ENCODE results near the gene MGLL.

The MGLL gene

DNA sequence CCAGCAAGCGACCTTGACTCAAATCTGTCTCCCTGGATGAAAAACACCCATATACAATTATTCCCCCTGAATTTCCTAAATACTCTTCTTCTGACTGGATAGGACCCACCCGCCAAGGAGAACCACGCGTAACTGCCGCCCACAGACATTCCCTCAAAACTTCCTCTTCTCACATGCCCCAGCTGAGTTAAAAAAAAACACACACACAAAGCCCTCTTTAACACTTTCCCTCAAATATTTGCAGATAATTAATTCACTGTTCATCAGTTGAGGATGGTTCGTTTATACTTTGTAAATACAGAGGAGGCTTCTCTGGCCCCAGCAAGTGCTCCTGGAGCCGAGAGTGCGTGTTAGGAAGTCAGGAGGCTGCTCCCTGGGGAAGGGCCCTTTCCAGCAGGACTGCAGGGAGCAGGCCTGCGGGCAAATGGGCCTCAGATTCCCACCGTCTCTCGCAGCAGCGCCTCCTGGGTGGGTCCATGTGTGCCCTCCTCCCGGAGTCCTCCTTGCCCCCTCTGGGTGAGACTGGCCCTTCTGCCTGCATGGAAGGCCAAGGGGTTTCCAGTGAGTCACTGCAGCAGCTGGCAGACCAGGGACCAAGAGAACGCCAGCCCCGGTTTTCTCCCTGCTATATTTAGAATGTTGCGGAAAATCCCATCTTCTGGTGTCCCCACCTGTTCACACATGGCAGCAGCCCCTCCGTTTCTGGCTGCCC lies 46.8 kb downstream of the MGLL start:
- no peak for DNase-seq (ENCODE audit: extremely low read depth in 1 of 2, low read depth in 1 of 2)

GRCh38 chr3:127774647-127775046 lies 47.7 kb downstream of the MGLL start:
- DNase-seq (ENCODE audit: extremely low read depth in 1 of 2, low read depth in 1 of 2), result no peak

- DNase-seq (ENCODE audit: extremely low read depth in 1 of 2, low read depth in 1 of 2), result no peak
These were observed 48.4 kb downstream of the MGLL start for GRCh38 chr3:127773752-127774395.

DNA sequence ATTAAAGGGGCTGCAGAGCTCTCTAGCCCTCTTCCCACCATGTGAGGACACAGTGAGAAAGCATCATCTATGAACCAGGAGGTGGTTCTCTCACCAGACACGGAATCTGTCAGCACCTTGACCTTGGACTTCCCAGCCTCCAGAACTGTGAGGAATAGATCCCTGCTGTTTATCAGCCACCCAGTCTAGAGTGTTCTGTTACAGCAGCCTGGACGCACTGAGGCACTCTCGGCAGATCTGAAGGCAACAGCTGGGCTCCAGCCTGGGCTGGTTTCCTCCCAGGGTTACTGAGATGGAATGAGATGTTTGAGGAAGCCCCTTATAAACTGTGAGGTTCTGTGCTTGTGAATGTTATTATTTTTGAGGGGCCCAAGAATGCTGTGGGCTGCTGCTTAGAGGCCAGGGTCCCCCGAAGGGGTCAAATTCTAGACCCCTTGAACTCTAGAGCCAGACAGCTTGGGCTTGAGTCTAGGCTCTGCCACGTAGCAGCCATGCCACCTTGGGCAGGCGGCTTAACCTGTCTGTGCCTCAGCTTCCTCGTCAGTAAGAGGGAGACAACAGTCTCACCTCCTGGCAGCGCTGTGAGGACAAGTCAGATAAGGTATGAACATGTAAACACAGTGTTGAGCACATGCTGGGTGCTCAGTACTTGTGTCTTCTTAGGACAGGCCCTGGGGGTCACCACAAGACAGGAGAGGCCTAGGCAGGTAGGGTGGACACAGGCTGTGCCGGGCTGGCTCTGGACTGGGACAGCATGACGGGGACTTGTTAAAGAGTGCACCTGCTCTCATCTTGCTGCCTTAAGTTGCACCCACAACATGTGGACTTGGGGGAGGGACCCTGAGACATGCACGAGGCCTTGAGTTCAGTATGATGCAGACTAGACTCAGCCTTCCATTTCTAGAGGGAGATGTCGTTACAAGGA lies 49.2 kb downstream of the MGLL start:
- DNase-seq (ENCODE audit: extremely low read depth in 1 of 2, low read depth in 1 of 2), result no peak

DNA sequence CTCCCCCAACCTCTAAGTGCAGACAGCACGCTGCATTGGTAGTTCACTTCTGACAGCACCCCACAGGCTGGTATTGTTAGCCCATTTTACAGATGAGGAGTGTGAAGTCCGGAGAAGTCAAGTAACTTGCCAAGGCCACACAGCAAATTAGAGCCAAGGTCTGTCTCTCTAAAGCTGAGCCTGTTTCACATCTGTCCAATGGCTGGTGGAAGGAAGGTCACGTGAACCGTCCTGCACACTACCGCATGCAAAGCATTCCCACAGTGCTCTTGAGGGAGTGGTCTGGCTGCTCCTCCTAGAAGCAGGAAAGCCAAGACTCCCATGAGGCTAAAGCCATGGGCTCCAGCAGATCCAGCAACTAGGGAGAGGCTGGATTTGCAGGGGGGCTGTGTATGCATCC lies 50.0 kb downstream of the MGLL start:
- DNase-seq (ENCODE audit: extremely low read depth in 1 of 2, low read depth in 1 of 2), result no peak

- no peak for DNase-seq (ENCODE audit: extremely low read depth in 1 of 2, low read depth in 1 of 2)
These were observed 50.6 kb downstream of the MGLL start for GRCh38 chr3:127771746-127772145.

DNA sequence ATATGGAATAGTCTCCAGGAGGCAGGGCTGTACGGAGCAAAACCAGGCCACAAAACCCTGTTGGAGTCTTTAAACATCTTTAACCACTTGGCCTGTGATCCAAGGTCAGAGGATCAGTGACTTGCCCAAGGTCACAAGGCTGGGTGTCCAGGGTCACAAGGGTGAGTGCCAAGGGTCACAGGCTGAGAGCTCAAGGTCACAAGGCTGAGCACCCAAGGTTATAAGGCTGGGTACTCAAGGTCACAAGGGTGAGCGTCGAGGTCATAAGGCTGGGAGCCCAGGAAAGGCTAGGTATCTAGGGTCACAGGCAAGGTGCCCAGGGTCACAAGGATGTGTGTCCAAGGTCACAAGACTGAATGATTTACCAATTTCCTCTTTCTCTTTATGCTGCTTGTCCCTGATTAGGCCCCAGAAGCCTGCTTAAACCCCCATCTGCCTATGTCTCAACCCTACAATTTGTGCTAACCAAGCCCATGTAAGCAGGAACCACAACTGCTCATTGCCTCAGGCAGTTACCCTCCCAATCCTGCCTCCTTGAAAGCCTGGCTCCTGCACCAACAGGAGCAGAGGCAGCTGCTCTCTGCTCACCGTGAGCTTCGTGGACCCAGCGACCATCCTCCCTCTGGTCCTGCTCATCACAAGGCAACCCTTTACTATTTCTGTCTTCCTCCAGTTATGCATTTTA lies 51.5 kb downstream of the MGLL start:
- no peak for DNase-seq (ENCODE audit: extremely low read depth in 1 of 2, low read depth in 1 of 2)

GRCh38 chr3:127769284-127770081 lies 52.8 kb downstream of the MGLL start:
- no peak for DNase-seq (ENCODE audit: extremely low read depth in 1 of 2, low read depth in 1 of 2)

DNA sequence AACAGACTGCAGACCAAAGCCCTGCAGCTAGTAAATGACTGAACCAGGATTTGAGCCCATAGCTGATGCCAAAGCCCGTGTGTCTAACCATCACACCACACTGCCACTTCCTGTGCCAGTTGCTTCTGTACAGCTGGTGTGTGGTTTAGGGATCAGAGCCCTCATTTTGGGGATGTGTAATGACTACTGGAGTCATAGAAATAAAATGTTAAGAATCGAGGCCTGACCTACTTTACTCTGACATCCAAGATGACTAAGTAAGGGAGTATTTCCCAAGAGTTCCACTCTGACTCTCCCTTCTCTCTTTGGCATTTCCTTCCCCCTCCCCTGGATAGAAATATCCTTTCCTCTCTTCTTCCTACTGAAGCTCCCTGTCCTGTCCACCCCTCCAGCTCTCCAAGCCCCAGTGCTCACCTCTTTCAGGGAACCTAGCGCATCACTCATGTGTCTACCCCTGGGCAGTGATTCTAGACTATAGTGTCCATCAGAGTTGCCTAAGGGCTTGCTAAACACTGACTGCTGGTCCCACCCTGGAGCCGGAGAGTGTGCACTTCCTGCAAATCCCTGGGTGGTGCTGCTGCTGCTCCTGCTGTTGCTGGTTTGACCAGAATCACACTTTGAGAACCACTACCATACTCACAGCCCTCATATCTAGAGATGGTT lies 53.8 kb downstream of the MGLL start:
- DNase-seq (ENCODE audit: extremely low read depth in 1 of 2, low read depth in 1 of 2), result no peak

- DNase-seq (ENCODE audit: extremely low read depth in 1 of 2, low read depth in 1 of 2), result no peak
These were observed 55.2 kb downstream of the MGLL start for GRCh38 chr3:127767126-127767525.

DNA sequence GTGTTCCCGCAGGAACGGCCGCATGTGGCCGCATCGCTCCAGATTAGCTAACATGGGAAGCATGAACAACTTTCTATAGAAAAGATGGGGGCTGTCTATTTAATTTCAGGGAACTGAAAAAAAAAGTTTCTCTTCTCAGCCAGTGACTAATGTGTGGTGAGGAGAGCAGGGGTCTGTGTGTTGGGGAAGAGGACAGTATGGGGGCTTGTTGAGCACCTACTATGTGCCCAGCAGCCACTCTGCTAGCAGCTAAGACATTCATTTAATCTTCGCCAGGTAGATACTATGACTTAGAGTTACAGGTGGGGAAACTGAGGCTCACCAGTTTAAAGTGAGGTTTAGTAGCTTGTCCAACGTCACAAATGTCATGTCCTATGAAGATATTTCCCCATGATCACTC lies 56.6 kb downstream of the MGLL start:
- DNase-seq (ENCODE audit: extremely low read depth in 1 of 2, low read depth in 1 of 2), result no peak

GRCh38 chr3:127764841-127765362 lies 57.4 kb downstream of the MGLL start:
- DNase-seq (ENCODE audit: extremely low read depth in 1 of 2, low read depth in 1 of 2), result no peak

DNA sequence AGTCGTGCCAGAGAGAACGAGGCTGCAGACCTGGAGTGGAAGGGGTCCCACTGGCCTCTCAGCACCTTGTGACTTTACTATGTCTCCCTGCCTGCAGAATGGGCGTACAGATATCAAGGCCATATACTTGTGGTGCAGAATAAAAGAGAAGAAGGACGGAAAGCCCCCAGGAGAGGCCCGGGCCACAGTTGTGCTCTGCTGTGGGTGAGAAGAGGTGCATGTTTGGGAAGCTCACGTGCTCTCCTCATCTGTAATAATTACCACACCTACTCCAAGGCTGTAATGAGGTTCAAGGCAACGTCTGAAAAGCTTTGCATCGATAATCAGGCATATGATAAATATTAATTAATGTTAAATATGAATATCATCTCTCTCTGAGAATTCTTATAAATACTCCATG lies 58.0 kb downstream of the MGLL start:
- DNase-seq (ENCODE audit: extremely low read depth in 1 of 2, low read depth in 1 of 2), result no peak

DNA sequence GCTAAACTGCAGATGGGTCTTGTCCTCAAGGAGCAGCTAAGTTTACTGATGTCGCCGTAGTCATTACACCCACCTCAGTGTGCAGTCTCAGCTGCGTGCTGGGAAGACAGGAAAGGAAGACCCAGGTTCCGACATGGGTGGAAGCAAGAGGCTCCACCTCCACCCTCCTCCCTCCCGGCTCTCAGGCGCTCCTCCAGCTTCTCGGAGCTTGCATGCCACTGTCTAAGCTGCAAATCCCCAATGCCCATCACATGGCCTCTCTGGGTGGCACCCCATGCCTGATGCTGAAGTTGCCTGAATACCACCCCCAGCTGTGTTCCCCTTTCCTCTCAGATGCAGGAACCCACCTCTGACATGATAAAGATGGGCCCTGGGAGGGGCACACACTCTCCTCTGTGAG lies 58.5 kb downstream of the MGLL start:
- DNase-seq (ENCODE audit: extremely low read depth in 1 of 2, low read depth in 1 of 2), result no peak

DNA sequence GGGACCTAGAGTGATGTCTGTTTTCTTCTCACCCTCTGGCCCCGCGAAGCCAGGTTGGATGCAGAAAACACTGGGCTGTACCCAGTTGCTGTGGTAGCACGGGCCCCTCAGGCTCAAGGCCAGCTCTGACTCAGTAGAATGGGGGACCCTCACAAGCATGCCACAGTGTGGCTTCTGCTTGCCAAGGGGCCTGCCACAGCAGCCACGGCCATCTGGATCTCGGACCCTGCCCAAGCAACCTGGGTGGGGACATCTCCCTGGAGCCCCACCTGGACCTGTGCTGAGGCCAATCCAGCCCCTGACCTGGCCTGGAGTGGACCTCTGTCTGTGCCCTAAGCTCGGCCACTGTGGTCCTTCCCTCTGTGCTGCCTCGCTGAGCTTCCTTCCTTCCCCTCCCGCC lies 59.0 kb downstream of the MGLL start:
- no peak for DNase-seq (ENCODE audit: extremely low read depth in 1 of 2, low read depth in 1 of 2)

DNA sequence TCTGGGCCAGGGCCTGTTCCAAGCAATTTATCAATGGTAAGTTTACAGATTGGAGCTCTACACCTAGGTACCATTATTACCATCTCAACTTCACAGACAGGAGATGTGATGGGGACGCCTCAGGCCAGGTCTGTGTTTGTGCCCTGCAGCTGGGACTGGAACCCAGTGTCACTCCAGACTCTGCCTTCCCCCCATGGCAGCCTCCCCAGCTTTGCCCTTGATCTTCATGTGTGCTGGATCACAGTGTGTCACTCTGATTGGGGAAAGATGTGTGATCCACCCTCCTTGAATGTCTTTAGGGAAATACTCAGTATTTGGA lies 59.6 kb downstream of the MGLL start:
- DNase-seq (ENCODE audit: extremely low read depth in 1 of 2, low read depth in 1 of 2), result no peak

GRCh38 chr3:127762077-127762786 lies 60.1 kb downstream of the MGLL start:
- no peak for DNase-seq (ENCODE audit: extremely low read depth in 1 of 2, low read depth in 1 of 2)

- no peak for DNase-seq (ENCODE audit: extremely low read depth in 1 of 2, low read depth in 1 of 2)
These were observed 60.9 kb downstream of the MGLL start for GRCh38 chr3:127761441-127761801.

DNA sequence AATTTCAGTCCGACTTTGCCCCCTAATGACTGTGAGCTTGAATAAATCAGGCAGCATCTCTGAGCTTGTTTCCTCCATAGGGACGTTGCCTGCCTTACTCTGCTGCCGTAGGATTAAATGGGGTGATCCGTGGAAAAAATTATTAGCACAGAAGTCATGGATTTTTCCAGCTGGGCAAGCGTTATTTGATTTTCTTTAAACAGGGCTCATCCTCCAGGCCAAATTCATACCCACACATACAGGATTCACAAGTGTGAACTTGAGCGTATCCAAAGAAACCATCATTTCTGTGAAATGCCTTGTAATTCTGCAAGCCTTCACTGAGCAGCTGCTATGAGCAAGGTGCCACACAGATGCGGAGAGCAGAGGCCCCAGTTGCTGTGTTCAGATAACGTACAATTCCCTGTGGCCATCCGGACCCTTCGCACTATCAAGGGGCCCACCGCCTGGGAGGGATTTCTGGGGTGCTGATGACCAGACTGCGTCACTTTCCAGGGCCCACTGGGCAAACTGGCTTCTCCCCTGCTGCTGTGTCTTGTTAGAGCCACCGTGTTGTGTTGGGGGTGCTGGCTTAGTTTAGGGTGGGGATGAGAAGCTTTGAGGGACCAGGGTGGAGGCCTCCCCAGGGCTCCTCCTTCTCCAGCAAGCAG lies 61.4 kb downstream of the MGLL start:
- DNase-seq (ENCODE audit: extremely low read depth in 1 of 2, low read depth in 1 of 2), result no peak

All from activated CD8-positive, alpha-beta memory T cell treated with anti-CD3 and anti-CD28 coated beads for 1 hour (primary cell).